IMR-90 (cell line): ENCODE measurements around the gene SLC2A10. TPM values are rescaled to one million over a fixed set of nuclear protein-coding genes. Genes with fewer than 3 reads are reported as not detected.

Experiments used
- ATAC-seq: fragments of 200-7000 bp; cut with Tn5 transposase; 2 replicates; pipeline ENCODE4 v1.9.1; 2020; ENCODE audit warnings: low read depth, mild to moderate bottlenecking, moderate library complexity
- BruUV-seq: library from RNA; stranded (reverse); fragments of 400-500 nt; replicated peaks from 2 replicates; lab custom pipeline; 2021; lab: Mats Ljungman, UMichigan
- CTCF ChIA-PET: fragments of 300-600 bp; formaldehyde crosslinking; extraction: SDS; loops from one replicate; lab custom pipeline; 2021; ENCODE audit warnings: antibody characterized with exemption; lab: Yijun Ruan, JAX
- POLR2A ChIA-PET: fragments of 300-600 bp; sonication (Branson Sonifier 250); formaldehyde crosslinking; loops from one replicate; lab custom pipeline; 2022; ENCODE audit warnings: antibody characterized with exemption; ENCODE audit not compliant: unreplicated experiment; lab: Charles Lee
- DNase-seq: peaks from one replicate; pipeline ENCODE4 v3.0.0; 2013
- H2AFZ ChIP-seq: replicated peaks from 2 replicates; pipeline ENCODE3; 2013; ENCODE audit warnings: low read length, mild to moderate bottlenecking; ENCODE audit not compliant: poor library complexity
- H2AK5ac ChIP-seq: 2 replicates; pipeline ENCODE4 v1.6.1; 2013; ENCODE audit warnings: low read depth, low read length, inconsistent platforms
- H2AK9ac ChIP-seq: replicated peaks from 2 replicates; pipeline ENCODE3; 2013; ENCODE audit warnings: mild to moderate bottlenecking, low read depth, low read length, moderate library complexity; ENCODE audit not compliant: poor library complexity
- H2BK120ac ChIP-seq: 2 replicates; pipeline ENCODE4 v1.6.1; 2013; ENCODE audit warnings: low read depth, low read length, inconsistent platforms
- H2BK15ac ChIP-seq: 3 replicates; pipeline ENCODE4 v1.6.1; 2013; ENCODE audit warnings: low read depth, low read length, inconsistent platforms
- H2BK20ac ChIP-seq: 2 replicates; pipeline ENCODE4 v1.6.1; 2013; ENCODE audit warnings: low read depth, mild to moderate bottlenecking, inconsistent platforms, low read length, moderate library complexity
- H2BK5ac ChIP-seq: 2 replicates; pipeline ENCODE4 v1.6.1; 2013; ENCODE audit warnings: mild to moderate bottlenecking, low read depth, low read length, inconsistent platforms; ENCODE audit not compliant: poor library complexity, severe bottlenecking
- H3K14ac ChIP-seq: replicated peaks from 2 replicates; pipeline ENCODE4 v1.6.1; 2013; ENCODE audit warnings: low read depth, low read length, inconsistent platforms
- H3K18ac ChIP-seq: 2 replicates; pipeline ENCODE4 v1.6.1; 2013; ENCODE audit warnings: low read depth, low read length, control low read depth
- H3K23ac ChIP-seq: 2 replicates; pipeline ENCODE4 v1.6.1; 2013; ENCODE audit warnings: low read depth, low read length, inconsistent platforms
- H3K27ac ChIP-seq: 2 replicates; pipeline ENCODE4 v1.5.1; 2013; ENCODE audit warnings: mild to moderate bottlenecking, control low read depth, low read length; ENCODE audit not compliant: insufficient read depth
- H3K27me3 ChIP-seq: 2 replicates; pipeline ENCODE4 v1.6.1; 2013; ENCODE audit warnings: low read length; ENCODE audit not compliant: control insufficient read depth, insufficient read depth
- H3K36me3 ChIP-seq: 2 replicates; pipeline ENCODE4 v1.6.1; 2013; ENCODE audit warnings: low read length, mixed read lengths; ENCODE audit not compliant: control insufficient read depth, insufficient read depth
- H3K4ac ChIP-seq: 2 replicates; pipeline ENCODE4 v1.6.1; 2013; ENCODE audit warnings: low read depth, low read length, inconsistent platforms
- H3K4me1 ChIP-seq: 2 replicates; pipeline ENCODE4 v1.6.1; 2013; ENCODE audit warnings: low read length, mixed read lengths; ENCODE audit not compliant: control insufficient read depth, insufficient read depth
- H3K4me2 ChIP-seq: 2 replicates; pipeline ENCODE4 v1.6.1; 2013; ENCODE audit warnings: low read depth, mild to moderate bottlenecking, control low read depth, low read length, moderate library complexity
- H3K4me3 ChIP-seq: 2 replicates; pipeline ENCODE4 v1.5.1; 2013; ENCODE audit warnings: low read depth, mild to moderate bottlenecking, control low read depth, low read length, moderate library complexity; ENCODE audit not compliant: insufficient read depth
- H3K56ac ChIP-seq: 2 replicates; pipeline ENCODE4 v1.6.1; 2013; ENCODE audit warnings: low read length, inconsistent platforms; ENCODE audit not compliant: insufficient read depth; ENCODE audit errors: extremely low read depth
- H3K79me1 ChIP-seq, 2 experiments: 2 replicates each; pipeline ENCODE4 v1.6.1; 2013; ENCODE audit warnings: low read length in 2 of 2, inconsistent platforms in 1 of 2, low read depth in 1 of 2
- H3K9ac ChIP-seq: 2 replicates; pipeline ENCODE4 v1.6.1; 2013; ENCODE audit warnings: low read depth, low read length, control low read depth
- H3K9me1 ChIP-seq: 2 replicates; pipeline ENCODE4 v1.6.1; 2013; ENCODE audit warnings: low read length, inconsistent platforms; ENCODE audit not compliant: insufficient read depth
- H3K9me3 ChIP-seq: 2 replicates; pipeline ENCODE4 v1.6.1; 2013; ENCODE audit warnings: low read length; ENCODE audit not compliant: control insufficient read depth, insufficient read depth
- H4K20me1 ChIP-seq: 2 replicates; pipeline ENCODE4 v1.6.1; 2013; ENCODE audit warnings: low read length, inconsistent platforms; ENCODE audit not compliant: insufficient read depth
- H4K5ac ChIP-seq: 2 replicates; pipeline ENCODE4 v1.6.1; 2013; ENCODE audit warnings: mild to moderate bottlenecking, low read depth, low read length, control low read depth
- H4K8ac ChIP-seq, 2 experiments: 2 replicates each; pipeline ENCODE4 v1.6.1; 2013; ENCODE audit warnings: low read depth in 2 of 2, low read length in 2 of 2, control low read depth in 1 of 2, inconsistent platforms in 1 of 2
- H4K91ac ChIP-seq: 2 replicates; pipeline ENCODE4 v1.6.1; 2013; ENCODE audit warnings: low read depth, low read length, inconsistent platforms; ENCODE audit not compliant: insufficient read depth
- BHLHE40 ChIP-seq: fragments of 150-350 bp; IDR thresholded peaks from 2 replicates; pipeline ENCODE4 v1.6.1; 2016; ENCODE audit warnings: mild to moderate bottlenecking, low read depth, low read length
- CEBPB ChIP-seq: IDR thresholded peaks from 2 replicates; pipeline ENCODE4 v1.6.1; 2012; ENCODE audit warnings: low read depth, low read length, improper control_type of control experiment
- CTCF ChIP-seq: conservative IDR thresholded peaks from 2 replicates; pipeline ENCODE4 v1.5.1; 2012; ENCODE audit warnings: mild to moderate bottlenecking, low read depth, low read length, improper control_type of control experiment
- MAFK ChIP-seq: IDR thresholded peaks from 2 replicates; pipeline ENCODE4 v1.6.1; 2012; ENCODE audit warnings: low read depth, low read length, improper control_type of control experiment
- MXI1 ChIP-seq: IDR thresholded peaks from 2 replicates; pipeline ENCODE4 v1.6.1; 2012; ENCODE audit warnings: low read depth, mild to moderate bottlenecking, low read length, moderate library complexity, borderline replicate concordance
- USF2 ChIP-seq: fragments of 150-350 bp; IDR thresholded peaks from 2 replicates; pipeline ENCODE4 v1.6.1; 2017; ENCODE audit warnings: mild to moderate bottlenecking, antibody characterized with exemption, low read length, low read depth
- WGBS, 2 experiments: methylation state at CpG; one replicate each; pipeline versions ENCODE4 v1.1.5 to v1.1.7; 2013; ENCODE audit warnings: missing lambda C conversion rate in 2 of 2; ENCODE audit not compliant: insufficient read length in 1 of 2; ENCODE audit errors: extremely low coverage in 2 of 2; 5-methylcytosine and 5-hydroxymethylcytosine counted together
- dilution Hi-C: fragments of 300-500 bp; cut with HindIII; formaldehyde crosslinking; loops from one replicate; pipeline ENCODE4 v1.14.3; 2018; ENCODE audit warnings: low sequenced_read_pairs; ENCODE audit not compliant: unreplicated experiment
- in situ Hi-C: fragments of 300-500 bp; cut with MboI; formaldehyde crosslinking; loops from 3 replicates; pipeline ENCODE4 v1.14.3; 2019; ENCODE audit warnings: low sequenced_read_pairs, inconsistent platforms, mixed read lengths
- intact Hi-C: fragments of 100-400 bp; cut with micrococcal nuclease; formaldehyde crosslinking; loops from 2 replicates; pipeline ENCODE4 v1.10.0; 2022
- polyA plus RNA-seq, 3 experiments: library from polyadenylated mRNA; depleted of rRNA; stranded (reverse); fragments of >200 nt; gene quantifications; 2 replicates each; pipeline ENCODE4 v1.2.3, GENCODE V29; 2012; ENCODE audit warnings: low replicate concordance in 1 of 3
- total RNA-seq: library from RNA; depleted of rRNA; stranded (reverse); fragments of >200 nt; gene quantifications from 2 replicates; pipeline ENCODE4 v1.2.3, GENCODE V29; 2012

SLC2A10 gene
- total and polyA plus RNA-seq, 2 of the 4 experiments (the other 2 are of a cell fraction) = 15.2 to 22.0 TPM

- H3K36me3 ChIP-seq = peaks cover 18% of the 10 kb centered on the region
- no peak overlapping the region for H3K23ac ChIP-seq
- no peak overlapping the region for H2BK5ac ChIP-seq
- no peak overlapping the region for H3K27ac ChIP-seq
- DNase-seq (no peak), ATAC-seq (no peak)
- no peak overlapping the region for H3K4me2 ChIP-seq
- ChIA-PET CTCF (interaction anchor here (1.0 kb wide), 1 partner anchor 29 kb away, joined by 6 read pairs; no protein-coding TSS in a partner anchor), POLR2A (no interaction called here)
- no peak overlapping the region for H2AK9ac ChIP-seq
- no peak overlapping the region for H3K14ac ChIP-seq
- H4K8ac ChIP-seq = no peak overlapping the region
- H3K27me3 ChIP-seq = no peaks in the 10 kb centered on the region
- peaks cover 6% of the 10 kb centered on the region for H3K9me3 ChIP-seq
- no peak overlapping the region for H2BK120ac ChIP-seq
- H3K9ac ChIP-seq = no peak overlapping the region
- H2BK15ac ChIP-seq = no peak overlapping the region
- no peak overlapping the region for H4K5ac ChIP-seq
- H3K4ac ChIP-seq = no peak overlapping the region
- H3K18ac ChIP-seq = no peak overlapping the region
- peaks cover 17 to 70% of the 10 kb centered on the region in 2 experiments for H3K79me1 ChIP-seq
- no peak overlapping the region for H2AFZ ChIP-seq
- no TSS peak for BruUV-seq
- H4K20me1 ChIP-seq = peaks cover 15% of the 10 kb centered on the region
- dilution Hi-C loops = no loop called here
- H4K91ac ChIP-seq = no peak overlapping the region
- no peak overlapping the region for H2BK20ac ChIP-seq
- H2AK5ac ChIP-seq = no peak overlapping the region
- in situ Hi-C loops = no loop called here
- intact Hi-C loops = no loop called here
- no peak overlapping the region for H3K4me3 ChIP-seq
- H3K56ac ChIP-seq = no peak overlapping the region
- peaks cover 21% of the 10 kb centered on the region for H3K9me1 ChIP-seq
- H3K4me1 ChIP-seq = peaks cover 11% of the 10 kb centered on the region
- 92% methylated on average over 6 of the region's 9 CpGs; no CpG with 5 or more reads in 1 of the 2 experiments for WGBS, 2 experiments
- no peak for TF ChIP-seq CEBPB
- TF ChIP-seq USF2 = no peak
- TF ChIP-seq MXI1 = no peak
- no peak for TF ChIP-seq BHLHE40
- TF ChIP-seq CTCF = no peak
- peak; percentile 74 for TF ChIP-seq MAFK
Measured at GRCh38 chr20:46717818-46718541, 8.5 kb downstream of the SLC2A10 start.
